GM21360 (cell line): ENCODE measurements around the gene MICB.
A peak's percentile ranks its signal among the peaks of the same experiment; 100 is the strongest.
"Not testable (repeated sequence)": the region's sequence is repeated elsewhere in the genome, so short reads cannot be mapped to it uniquely, and the experiment has no call there.

Experiments used
- ATAC-seq: cut with Tn5 transposase; IDR thresholded peaks from one replicate; pipeline ENCODE4 v1.9.1; 2021; ENCODE audit warnings: mild to moderate bottlenecking, moderate library complexity; ENCODE audit not compliant: unreplicated experiment

Gene MICB

GRCh38 chr6:31473780-31474761, 23.9 kb upstream of the MICB start:
- no peak for ATAC-seq

- ATAC-seq = no peak
Measured at GRCh38 chr6:31474871-31475286, 23.1 kb upstream of the MICB start.

DNA sequence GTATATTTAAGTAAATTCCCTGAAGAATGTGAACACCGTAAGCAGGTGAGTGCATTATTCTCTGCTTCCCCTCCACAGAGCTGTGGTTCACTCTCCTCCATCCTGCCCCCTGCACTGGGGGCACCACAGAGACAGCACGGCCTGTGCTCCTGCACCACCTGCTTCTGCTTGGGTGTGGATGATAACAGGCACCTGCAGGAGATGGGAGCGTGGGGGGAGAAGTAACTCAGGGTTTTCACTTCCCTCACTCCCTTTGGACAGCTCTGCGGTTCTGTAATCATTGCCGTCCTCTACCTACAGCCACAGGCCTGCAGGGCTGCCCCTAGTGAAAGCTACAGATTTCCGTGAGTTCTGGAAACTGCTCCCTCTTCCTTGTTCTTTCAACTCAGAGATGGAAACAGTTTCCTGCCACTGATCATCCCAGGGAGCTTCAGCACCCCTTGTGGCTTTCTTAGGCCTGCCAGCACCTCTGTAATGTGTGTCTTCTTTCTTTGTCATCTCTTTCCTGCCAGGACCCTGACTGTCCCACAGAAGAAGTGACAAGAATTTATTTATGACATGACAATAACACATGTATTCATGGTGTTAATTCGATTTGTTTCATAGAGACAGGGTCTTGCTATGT, 21.3 kb upstream of the MICB start:
- ATAC-seq = no peak

GRCh38 chr6:31477521-31477920, 20.4 kb upstream of the MICB start:
- ATAC-seq = no peak

DNA sequence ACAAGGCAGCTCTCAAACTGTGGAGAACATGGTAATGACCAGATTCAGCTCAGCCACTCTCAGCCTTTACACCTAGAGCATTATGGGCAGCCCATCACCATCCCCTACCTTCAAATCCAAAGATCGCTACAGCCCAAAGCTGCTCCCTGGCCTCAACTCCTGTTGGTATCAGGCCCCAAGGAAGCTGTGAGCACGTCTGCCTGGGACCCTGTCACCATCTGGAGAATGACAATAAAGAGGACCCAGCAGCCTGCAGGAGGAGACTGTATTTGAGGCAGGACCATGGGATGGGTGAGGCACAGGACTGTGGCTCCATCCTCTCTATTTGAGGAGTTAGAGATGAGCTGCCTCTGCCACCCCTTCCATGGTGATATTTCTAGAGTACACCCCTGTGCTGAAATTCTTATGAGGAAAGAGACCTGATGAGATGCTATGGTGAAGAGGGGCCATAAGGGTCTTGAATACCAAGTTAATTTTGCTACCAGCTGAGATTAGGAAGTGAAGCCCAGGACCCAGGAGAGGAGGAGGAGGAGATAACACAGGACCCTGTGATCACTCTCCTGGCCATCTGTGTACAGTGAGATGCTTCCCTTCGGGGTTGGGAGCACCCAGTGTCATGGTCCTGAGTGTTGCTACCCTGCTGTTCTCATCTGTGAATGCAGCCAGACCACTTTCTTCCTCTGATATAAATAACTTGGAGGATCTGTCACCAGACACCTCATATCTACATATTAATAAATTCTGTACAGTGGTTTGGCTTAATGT, 19.6 kb upstream of the MICB start:
- no peak for ATAC-seq

- no peak for ATAC-seq
Measured at GRCh38 chr6:31479151-31479932, 18.6 kb upstream of the MICB start.

DNA sequence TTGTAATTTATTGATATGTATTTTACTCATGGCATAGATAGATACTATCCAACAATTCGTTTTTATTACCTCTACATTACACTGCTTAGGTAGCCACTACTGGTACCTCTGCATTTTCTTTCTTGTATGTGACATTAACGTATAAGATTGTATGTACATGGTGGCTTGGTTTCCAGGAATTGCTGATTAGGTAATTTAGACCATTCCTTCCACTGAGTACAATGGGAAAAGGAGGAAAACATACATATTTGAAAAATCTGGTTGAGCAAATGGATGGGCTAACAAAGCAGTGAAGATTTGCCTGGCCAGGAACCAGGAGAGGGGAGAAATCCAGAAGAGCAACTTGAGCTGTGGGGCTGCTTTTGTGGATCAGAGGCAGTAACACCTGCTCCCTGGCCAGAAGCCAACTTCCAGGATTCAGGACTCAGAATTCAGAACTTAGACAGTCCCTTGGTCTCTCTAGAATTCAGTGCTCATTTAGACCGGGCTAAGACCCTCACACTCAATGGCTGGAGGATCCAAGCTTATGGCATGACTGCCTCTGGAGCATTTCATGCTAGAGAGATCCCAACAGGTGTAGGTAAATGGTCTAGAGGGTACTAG, 17.9 kb upstream of the MICB start:
- ATAC-seq = no peak

- no peak for ATAC-seq
Measured at GRCh38 chr6:31480574-31480973, 17.4 kb upstream of the MICB start.

DNA sequence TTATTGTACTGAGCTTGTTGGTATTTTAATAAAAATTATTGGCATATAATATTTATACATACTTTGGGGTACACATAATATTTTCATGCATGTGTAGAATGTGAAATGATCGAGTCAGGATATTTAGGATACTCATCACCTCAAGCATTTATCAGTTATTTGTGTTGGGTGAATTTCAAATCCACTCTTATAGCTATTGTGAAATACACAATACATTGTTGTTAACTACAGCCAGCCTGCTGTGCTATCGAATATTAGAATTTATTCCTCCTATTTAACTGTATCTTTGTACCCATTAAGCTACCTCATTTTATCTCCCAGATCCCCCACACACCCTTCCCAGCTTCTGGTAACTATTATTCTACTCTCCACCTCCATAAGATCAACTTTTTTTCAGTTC, 14.6 kb upstream of the MICB start:
- no peak for ATAC-seq

- ATAC-seq = no peak
Measured at GRCh38 chr6:31485055-31485454, 12.9 kb upstream of the MICB start.

- ATAC-seq = not testable (repeated sequence)
Measured at GRCh38 chr6:31486065-31486837, 11.7 kb upstream of the MICB start.

GRCh38 chr6:31487674-31488073, 10.3 kb upstream of the MICB start:
- ATAC-seq = not testable (repeated sequence)

DNA sequence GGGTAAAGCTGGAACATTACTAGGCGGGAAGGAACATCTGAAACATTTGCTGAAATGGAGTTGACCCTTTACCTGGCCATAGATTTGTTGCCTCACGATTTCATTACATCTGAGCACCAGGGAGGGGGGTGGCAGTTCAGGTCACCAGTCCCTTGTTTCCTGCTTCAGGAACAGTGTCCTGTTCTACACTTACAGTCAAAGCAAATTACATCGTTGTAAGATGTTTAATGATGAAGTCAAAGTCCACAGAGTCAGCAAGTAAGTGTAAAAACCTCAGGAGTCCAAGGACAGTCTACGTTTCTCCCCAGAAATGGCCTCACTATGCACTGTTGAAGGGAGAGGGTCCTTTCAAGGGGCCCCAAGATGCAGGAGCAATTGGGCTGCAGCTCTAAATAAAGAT, 8.9 kb upstream of the MICB start:
- no peak for ATAC-seq

DNA sequence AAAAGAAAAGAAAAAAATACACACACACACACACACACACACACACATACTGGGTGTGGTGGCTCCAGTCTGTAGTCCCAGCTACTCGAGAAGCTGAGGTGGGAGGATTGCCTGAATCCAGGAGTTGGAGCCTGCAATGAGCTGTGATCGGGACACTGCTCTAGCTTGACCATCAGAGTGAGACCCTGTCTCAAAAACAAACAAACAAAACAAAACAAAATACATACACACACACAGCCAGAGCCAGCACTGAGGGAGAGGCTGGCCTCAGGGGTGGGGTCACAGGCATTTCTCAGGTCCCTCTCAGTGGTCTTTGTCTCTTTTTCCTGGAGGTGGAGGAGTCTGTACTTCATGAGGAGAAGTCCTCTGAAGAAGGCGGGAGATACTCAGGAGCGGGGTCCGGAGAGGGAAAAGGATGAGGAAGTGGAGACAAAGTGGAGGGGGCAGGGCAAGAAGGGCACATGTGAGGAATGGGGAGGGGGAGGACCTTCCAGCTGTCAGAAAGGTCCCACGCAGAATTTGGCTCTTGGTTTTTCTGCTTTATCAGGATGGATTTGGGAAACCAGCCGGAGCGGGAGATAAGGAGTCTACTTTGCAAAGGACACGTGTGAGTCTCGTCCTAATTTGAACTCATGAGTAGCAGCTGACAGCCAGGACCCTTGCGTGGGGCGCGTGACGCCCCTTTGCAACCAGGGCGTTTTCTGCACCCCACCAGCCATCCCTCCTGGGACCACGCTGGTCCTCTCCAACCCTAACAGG, 7.7 kb upstream of the MICB start:
- ATAC-seq = no peak

DNA sequence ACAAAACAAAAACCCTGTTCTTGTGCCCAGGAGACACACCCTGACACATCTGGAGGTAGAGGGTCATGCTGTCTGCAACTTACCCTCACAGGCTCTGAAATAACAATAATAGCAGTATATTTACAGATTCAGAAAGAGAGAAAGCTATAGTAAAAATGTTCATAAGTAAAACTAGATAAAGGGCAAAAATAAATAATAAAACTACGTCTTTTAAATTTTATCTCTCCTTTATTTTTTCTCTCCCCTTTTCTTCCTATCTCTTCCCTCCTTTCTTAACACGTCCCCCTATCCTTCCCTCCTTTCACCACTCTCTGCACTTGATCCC, 4.4 kb upstream of the MICB start:
- not testable (repeated sequence) for ATAC-seq

GRCh38 chr6:31493875-31494694, 3.9 kb upstream of the MICB start:
- peak; percentile 35 for ATAC-seq

DNA sequence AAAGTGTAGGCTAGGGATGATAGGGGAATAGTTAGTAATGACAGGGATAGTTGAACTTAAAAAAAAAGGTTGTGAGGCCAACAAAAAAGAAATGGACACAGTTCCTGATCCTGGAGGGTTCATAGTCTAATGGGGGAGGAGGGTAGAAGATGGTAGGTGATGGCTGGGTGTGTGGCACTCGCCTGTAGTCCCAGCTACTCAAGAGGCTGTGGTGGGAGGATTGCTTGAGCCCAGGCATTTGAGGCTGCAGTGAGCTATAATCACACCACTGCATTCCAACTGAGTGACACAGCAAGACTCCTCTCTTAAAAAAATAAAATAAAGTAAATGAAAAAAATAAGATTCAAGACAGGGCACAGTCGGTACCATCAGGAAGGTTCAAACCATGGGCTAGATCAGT, 2.4 kb upstream of the MICB start:
- no peak for ATAC-seq

- not testable (repeated sequence) for ATAC-seq
Measured at GRCh38 chr6:31496826-31497225, 1.1 kb upstream of the MICB start.
